ENCODE measurements around the gene TXNIP. TPM values are rescaled to one million over a fixed set of nuclear protein-coding genes. Genes with fewer than 3 reads are reported as not detected.

Gene TXNIP
- polyA plus RNA-seq, 1 donor (not counting 4 experiments of a cell fraction or from before 2014, with no cell fraction given) = 159 TPM

DNA sequence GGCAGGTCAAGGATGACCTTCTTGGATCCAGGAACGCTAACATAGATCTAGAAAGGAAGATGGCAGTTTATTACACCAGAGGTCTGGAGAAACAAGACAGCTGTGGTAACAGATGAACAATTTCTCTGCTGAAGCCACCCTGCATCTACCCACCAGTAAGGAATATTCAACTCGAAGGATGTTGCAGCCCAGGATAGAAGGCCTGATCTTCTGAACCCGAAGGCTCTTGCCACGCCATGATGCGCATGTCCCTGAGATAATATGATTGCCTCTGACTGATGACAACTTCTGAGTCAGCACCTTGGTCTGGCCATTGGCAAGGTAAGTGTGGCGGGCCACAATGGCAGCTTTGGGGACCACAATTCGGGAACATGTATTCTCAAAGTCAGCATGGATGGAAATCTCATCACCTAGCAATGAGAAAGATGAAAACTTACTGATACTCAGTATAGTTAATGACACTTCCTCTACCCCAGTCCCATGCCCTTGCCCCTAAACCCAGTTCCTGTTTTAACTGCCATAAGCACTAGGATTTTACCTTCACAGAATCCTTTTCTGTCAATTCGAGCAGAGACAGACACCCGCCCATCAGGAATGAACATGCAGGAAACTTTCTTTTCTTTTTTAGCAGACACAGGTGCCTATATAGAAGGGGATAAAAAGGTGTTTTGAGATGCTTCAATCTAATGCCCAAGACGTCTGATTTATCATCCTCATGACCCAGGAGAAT is 1.8 kb downstream of the TXNIP start:
- dilution Hi-C loops (cut with MboI; ENCODE audit: extremely low pct_ligation_motif_present, low sequenced_read_pairs) = no loop called here
- H4K20me1 ChIP-seq (ENCODE audit: control insufficient read depth, extremely low read depth, insufficient read depth, low read length) = no peaks in the 10 kb centered on the region
- no peak for DNase-seq (ENCODE audit: low read depth, low spot score)

DNA sequence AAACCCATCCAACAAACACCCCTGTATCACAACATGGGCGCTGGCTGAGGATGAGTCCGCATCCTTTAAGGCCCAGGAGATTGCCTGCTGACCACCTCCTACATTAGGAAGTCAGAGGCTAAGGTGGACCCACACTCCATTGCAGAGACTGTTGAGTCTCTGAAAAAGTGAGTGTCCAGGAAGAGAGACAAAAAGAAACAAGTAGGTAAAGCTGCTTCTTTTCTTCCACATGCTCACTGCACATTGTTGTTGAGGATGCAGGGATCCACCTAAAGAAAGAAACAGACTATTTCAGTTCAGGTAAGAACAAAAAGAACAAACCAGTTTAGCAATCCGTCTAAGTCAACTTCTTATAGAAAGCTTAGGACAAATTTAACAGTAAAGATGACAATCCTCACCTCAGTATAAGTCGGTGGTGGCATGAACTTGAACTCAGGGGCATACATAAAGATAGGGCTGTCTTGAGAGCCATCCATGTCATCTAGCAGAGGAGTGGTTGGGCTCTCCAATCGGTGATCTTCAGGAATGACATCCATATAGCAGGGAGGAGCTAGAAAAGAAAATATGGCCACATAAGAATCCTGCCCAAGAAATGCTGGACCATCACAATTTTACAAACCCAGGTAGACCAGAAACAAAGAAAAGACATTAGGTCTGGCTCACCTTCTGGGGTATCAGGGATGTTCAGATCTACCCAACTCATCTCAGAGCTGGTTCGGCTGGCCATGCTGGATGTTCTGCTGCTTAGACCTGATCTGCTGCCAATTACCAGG is 2.6 kb downstream of the TXNIP start:
- DNase-seq (ENCODE audit: low read depth, low spot score) (no peak), FAIRE-seq (no peak)
- Histone ChIP-seq H3K27me3 (ENCODE audit: control insufficient read depth, extremely low read depth, insufficient read depth, low read length) (no peaks in the 10 kb centered on the region), H3K27ac (ENCODE audit: control insufficient read depth, insufficient read depth, low read length) (no peak overlapping the region), H3K4me3 (ENCODE audit: control insufficient read depth in 2 of 3, extremely low read depth in 1 of 3, insufficient read depth in 2 of 3, low read depth in 1 of 3, low read length in 3 of 3) (peak overlapping the region; percentile 57 to 96 (median 93)), H3K36me3 (ENCODE audit: control insufficient read depth in 2 of 2, extremely low read depth in 1 of 2, insufficient read depth in 2 of 2, low read length in 2 of 2) (peaks cover 13 to 18% of the 10 kb centered on the region in 2 experiments), H3K4me1 (ENCODE audit: control insufficient read depth, extremely low read depth, insufficient read depth, low read length) (peaks cover 38% of the 10 kb centered on the region), H3K9ac (ENCODE audit: control insufficient read depth, extremely low read depth, insufficient read depth, low read length) (no peak overlapping the region), H4K20me1 (ENCODE audit: control insufficient read depth, extremely low read depth, insufficient read depth, low read length) (no peaks in the 10 kb centered on the region), H3K79me2 (ENCODE audit: control insufficient read depth, insufficient read depth, low read length) (peaks cover 8% of the 10 kb centered on the region), H2AFZ (ENCODE audit: control insufficient read depth, low read length) (no peak overlapping the region), H3K9me3 (ENCODE audit: control insufficient read depth, low read depth, low read length) (no peaks in the 10 kb centered on the region), H3K4me2 (ENCODE audit: control insufficient read depth, extremely low read depth, insufficient read depth, low read depth, low read length) (peak overlapping the region; percentile 97), H3K9me1 (ENCODE audit: control insufficient read depth, extremely low read depth, insufficient read depth, low read length) (no peaks in the 10 kb centered on the region)
- dilution Hi-C loops (cut with MboI; ENCODE audit: extremely low pct_ligation_motif_present, low sequenced_read_pairs) = no loop called here
- TF ChIP-seq, protein P1, sequence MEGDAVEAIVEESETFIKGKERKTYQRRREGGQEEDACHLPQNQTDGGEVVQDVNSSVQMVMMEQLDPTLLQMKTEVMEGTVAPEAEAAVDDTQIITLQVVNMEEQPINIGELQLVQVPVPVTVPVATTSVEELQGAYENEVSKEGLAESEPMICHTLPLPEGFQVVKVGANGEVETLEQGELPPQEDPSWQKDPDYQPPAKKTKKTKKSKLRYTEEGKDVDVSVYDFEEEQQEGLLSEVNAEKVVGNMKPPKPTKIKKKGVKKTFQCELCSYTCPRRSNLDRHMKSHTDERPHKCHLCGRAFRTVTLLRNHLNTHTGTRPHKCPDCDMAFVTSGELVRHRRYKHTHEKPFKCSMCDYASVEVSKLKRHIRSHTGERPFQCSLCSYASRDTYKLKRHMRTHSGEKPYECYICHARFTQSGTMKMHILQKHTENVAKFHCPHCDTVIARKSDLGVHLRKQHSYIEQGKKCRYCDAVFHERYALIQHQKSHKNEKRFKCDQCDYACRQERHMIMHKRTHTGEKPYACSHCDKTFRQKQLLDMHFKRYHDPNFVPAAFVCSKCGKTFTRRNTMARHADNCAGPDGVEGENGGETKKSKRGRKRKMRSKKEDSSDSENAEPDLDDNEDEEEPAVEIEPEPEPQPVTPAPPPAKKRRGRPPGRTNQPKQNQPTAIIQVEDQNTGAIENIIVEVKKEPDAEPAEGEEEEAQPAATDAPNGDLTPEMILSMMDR (optimal IDR thresholded peaks at IDR 0.05 in 1 of 3, IDR thresholded peaks at IDR 0.05 in 1 of 3, conservative IDR thresholded peaks at IDR 0.05 in 1 of 3; ENCODE audit: extremely low read depth in 1 of 3, insufficient read depth in 2 of 3, low read length in 3 of 3) = no peak
- no peak for TF ChIP-seq EZH2 (IDR thresholded peaks at IDR 0.05; ENCODE audit: low read length)

More for the DNA sequence above, 1.8 kb downstream of the TXNIP start:
- H3K79me2 ChIP-seq (ENCODE audit: control insufficient read depth, insufficient read depth, low read length) = peaks cover 8% of the 10 kb centered on the region
- no peak overlapping the region for H3K9ac ChIP-seq (ENCODE audit: control insufficient read depth, extremely low read depth, insufficient read depth, low read length)
- no peak overlapping the region for H3K27ac ChIP-seq (ENCODE audit: control insufficient read depth, insufficient read depth, low read length)
- H2AFZ ChIP-seq (ENCODE audit: control insufficient read depth, low read length) = no peak overlapping the region
- H3K4me2 ChIP-seq (ENCODE audit: control insufficient read depth, extremely low read depth, insufficient read depth, low read depth, low read length) = peak overlapping the region; percentile 97
- H3K9me3 ChIP-seq (ENCODE audit: control insufficient read depth, low read depth, low read length) = no peaks in the 10 kb centered on the region
- H3K4me1 ChIP-seq (ENCODE audit: control insufficient read depth, extremely low read depth, insufficient read depth, low read length) = peaks cover 43% of the 10 kb centered on the region
- H3K4me3 ChIP-seq (ENCODE audit: control insufficient read depth in 2 of 3, extremely low read depth in 1 of 3, insufficient read depth in 2 of 3, low read depth in 1 of 3, low read length in 3 of 3) = peak overlapping the region; percentile 57 to 96 (median 93)
- FAIRE-seq = no peak
- H3K9me1 ChIP-seq (ENCODE audit: control insufficient read depth, extremely low read depth, insufficient read depth, low read length) = no peaks in the 10 kb centered on the region
- TF ChIP-seq, protein P1 (optimal IDR thresholded peaks at IDR 0.05 in 1 of 3, IDR thresholded peaks at IDR 0.05 in 1 of 3, conservative IDR thresholded peaks at IDR 0.05 in 1 of 3; ENCODE audit: extremely low read depth in 1 of 3, insufficient read depth in 2 of 3, low read length in 3 of 3) = no peak
- peaks cover 13 to 18% of the 10 kb centered on the region in 2 experiments for H3K36me3 ChIP-seq (ENCODE audit: control insufficient read depth in 2 of 2, extremely low read depth in 1 of 2, insufficient read depth in 2 of 2, low read length in 2 of 2)
- no peaks in the 10 kb centered on the region for H3K27me3 ChIP-seq (ENCODE audit: control insufficient read depth, extremely low read depth, insufficient read depth, low read length)

Measured in keratinocyte (primary cell).